Effector CD8-positive, alpha-beta T cell (primary cell): Measurements from ENCODE around the gene GJB3.

Experiments
- DNase-seq: peaks from one replicate; lab custom pipeline; 2025; lab: John Stamatoyannopoulos, UW

The GJB3 gene

GRCh38 chr1:34824817-34825454 lies 43.9 kb downstream of the GJB3 start:
- DNase-seq, result no peak

- no peak for DNase-seq
These were observed 44.6 kb downstream of the GJB3 start for GRCh38 chr1:34825455-34826091.

GRCh38 chr1:34827341-34827941 lies 46.4 kb downstream of the GJB3 start:
- DNase-seq, result no peak

GRCh38 chr1:34828611-34829010 lies 47.6 kb downstream of the GJB3 start:
- no peak for DNase-seq

- DNase-seq, result no peak
These were observed 48.2 kb downstream of the GJB3 start for GRCh38 chr1:34829250-34829649.

- no peak for DNase-seq
These were observed 50.8 kb downstream of the GJB3 start for GRCh38 chr1:34831721-34832246.

- no peak for DNase-seq
These were observed 52.7 kb downstream of the GJB3 start for GRCh38 chr1:34833711-34834110.
